ENCODE results near the gene FBP1.
"Not testable (repeated sequence)": the region's sequence is repeated elsewhere in the genome, so short reads cannot be mapped to it uniquely, and the experiment has no call there.

The FBP1 gene

DNA sequence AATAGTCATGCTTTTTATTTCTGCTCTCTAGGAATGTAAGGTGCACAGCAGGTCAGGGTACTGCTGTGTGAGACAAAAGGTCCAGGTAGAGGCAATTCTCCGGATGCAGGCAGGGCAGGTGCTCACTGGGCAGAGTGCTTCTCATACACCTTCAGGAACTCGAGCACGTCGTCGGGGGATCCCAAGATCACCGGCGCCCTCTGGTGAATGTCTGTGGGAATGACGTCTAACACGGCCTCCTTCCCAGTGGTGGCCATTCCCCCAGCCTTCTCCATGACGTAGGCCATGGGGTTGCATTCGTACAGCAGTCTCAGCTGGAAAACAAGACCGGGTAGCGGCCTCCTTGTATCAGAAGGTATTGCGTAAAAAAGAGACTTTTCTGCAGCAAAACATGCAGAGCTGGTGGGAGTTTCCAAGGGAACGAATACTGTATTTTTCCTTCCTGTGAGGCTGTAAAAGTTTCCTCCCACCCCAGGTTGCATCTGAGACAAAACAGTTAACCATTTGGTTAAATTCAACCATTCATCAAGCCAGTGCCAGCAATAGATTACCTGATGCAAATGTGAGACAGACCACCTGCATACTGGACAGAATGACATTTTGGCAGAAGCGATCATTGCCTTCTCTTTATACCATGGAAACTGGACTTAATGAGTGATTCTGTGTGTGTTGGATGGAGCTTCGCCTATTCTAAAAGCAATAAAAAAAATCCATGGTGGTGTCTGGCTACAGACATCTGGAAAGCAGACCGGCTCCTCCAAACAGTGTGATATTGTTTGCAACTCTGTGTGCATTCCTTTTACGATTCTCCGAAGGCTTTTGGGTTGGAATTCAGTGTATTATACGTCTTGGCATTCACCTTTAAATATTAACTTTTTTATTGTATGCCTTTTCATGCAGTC, 35.8 kb downstream of the FBP1 start:
- no peak for FAIRE-seq
- TF ChIP-seq, protein P1, sequence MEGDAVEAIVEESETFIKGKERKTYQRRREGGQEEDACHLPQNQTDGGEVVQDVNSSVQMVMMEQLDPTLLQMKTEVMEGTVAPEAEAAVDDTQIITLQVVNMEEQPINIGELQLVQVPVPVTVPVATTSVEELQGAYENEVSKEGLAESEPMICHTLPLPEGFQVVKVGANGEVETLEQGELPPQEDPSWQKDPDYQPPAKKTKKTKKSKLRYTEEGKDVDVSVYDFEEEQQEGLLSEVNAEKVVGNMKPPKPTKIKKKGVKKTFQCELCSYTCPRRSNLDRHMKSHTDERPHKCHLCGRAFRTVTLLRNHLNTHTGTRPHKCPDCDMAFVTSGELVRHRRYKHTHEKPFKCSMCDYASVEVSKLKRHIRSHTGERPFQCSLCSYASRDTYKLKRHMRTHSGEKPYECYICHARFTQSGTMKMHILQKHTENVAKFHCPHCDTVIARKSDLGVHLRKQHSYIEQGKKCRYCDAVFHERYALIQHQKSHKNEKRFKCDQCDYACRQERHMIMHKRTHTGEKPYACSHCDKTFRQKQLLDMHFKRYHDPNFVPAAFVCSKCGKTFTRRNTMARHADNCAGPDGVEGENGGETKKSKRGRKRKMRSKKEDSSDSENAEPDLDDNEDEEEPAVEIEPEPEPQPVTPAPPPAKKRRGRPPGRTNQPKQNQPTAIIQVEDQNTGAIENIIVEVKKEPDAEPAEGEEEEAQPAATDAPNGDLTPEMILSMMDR (IDR thresholded peaks at IDR 0.05; ENCODE audit: insufficient read depth, missing control alignments) = peak; percentile 72
- DNase-seq (ENCODE audit: insufficient read length, low spot score) = peak; percentile 84

DNA sequence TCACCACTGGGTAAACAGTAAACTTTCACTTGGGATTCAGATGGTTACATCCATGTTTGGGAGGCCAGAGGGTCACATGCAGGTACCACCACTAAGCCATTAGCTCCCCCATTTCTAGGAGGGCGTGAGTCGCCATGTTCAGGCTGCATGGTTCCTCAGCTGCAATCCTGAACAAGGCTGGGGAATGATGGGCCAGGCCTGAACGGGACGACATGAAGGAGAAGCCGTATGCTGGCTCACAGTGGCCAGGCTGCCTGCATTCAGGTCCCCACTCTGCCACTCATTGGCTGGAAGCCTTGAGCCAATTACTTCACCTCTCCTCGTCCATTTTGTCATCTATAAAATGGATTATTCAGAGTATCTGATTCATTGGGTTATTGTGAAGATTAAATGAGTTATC, 36.7 kb downstream of the FBP1 start:
- TF ChIP-seq, protein P1 (IDR thresholded peaks at IDR 0.05; ENCODE audit: insufficient read depth, missing control alignments) = no peak
- DNase-seq (ENCODE audit: insufficient read length, low spot score) (no peak), FAIRE-seq (no peak)

DNA sequence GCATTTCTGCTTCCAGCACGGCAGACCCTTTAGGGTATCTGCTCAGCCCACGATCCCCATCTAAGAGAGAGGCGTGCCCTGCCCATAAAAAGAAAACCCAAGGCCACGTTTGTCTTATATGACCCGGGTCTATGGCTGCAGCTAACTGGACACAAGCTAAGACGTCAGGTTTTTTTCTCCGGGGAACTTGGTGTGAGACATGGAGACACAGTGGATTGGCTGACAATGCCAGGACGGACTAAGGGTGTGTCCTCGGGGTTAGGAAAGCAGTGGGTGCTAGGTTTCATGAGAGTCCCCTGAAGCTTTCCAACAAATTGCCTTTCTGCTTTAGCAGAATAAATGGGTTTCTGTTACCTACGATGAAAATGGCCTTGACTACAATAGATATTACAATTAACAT, 38.6 kb downstream of the FBP1 start:
- FAIRE-seq = no peak
- no peak for DNase-seq (ENCODE audit: insufficient read length, low spot score)
- TF ChIP-seq, protein P1 (IDR thresholded peaks at IDR 0.05; ENCODE audit: insufficient read depth, missing control alignments) = no peak

DNA sequence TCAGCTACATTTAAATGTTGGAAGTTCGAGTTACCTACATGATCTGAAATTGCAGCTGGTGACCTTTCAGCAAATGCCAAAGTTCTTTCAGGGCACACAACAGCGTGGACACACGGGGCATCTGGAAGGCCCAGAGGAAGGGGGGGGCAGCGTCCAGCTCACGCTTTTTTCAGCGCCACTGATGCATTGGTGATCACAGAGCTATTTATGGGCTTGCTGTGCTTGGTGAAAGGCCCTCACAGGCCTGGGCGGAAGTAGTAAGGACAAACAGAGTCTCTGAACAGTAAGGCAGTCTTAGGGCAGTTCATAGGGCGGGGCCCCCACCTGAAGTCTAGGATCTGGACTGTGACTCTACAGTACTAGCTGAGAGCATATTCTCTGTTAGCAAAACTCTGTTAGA, 39.1 kb downstream of the FBP1 start:
- TF ChIP-seq, protein P1 (IDR thresholded peaks at IDR 0.05; ENCODE audit: insufficient read depth, missing control alignments) = no peak
- FAIRE-seq (no peak), DNase-seq (ENCODE audit: insufficient read length, low spot score) (no peak)

DNA sequence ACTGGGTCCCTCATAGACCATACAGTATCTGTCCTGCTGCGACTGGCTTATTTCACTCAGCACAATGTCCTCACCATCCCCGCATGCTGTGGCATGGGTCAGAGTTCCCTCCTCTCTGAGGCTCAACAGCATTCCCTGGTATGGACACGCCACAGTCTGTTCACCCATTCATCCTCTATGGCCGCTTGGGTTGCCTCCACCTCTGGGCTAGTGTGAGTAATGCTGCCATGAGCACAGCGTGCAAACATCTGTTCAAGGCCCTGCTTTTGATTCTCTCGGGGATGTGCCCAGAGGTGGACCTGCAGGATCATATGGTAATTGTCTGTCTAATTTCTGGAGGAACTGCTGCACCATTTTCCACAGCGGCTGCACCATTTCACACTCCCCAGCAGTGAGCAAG, 40.2 kb downstream of the FBP1 start:
- TF ChIP-seq, protein P1 (IDR thresholded peaks at IDR 0.05; ENCODE audit: insufficient read depth, missing control alignments) = no peak
- no peak for DNase-seq (ENCODE audit: insufficient read length, low spot score)
- FAIRE-seq = no peak

DNA sequence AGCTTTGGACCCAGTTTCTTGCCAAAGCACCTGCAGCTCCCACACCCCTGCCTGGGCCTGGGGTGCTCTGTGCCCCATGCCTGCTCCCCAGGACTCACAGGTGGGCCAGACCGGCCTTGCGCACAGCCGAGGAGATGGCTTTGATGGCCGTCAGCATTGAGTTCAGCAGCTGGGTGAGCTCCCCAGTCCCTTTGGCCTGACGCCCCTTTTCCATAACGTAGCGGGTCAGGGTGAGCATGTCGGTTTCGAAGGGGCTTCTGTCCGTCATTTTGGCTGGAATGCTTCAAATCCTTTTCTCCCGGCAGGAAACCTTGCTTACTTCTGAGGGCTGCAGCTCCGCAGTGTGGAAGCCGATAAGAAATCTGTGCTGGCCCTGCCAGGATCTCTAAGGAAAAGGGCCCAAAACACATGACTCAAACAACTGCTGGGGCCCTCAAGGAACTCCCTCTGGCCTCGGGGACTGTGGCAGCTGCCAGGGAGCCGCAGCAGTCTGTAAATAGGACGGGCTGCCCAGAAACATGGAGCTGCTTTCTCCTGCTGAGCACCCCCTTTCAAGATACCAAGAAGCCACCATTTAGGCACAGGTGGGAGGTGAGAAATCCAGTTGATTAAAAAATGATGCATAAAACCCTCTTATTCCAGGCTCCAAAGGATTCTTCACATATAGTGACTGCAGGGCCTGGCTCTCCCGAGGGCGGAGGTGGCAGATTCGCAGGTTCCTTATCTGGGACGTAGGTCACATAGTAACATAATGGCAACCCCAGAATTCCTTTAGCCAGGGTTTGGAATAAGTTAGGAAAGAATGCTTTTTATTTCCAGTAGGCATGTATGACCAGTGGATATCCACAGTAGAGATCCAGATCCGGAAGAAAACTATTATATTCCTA, 45.6 kb downstream of the FBP1 start, which contains the start of gene FBP2:
TSS of gene FBP2 (minus strand) at position 366 of the 887 bp plus-strand sequence. CDS start at position 268, 98 bp downstream.
- TF ChIP-seq, protein P1 (IDR thresholded peaks at IDR 0.05; ENCODE audit: insufficient read depth, missing control alignments) = no peak
- FAIRE-seq (no peak), DNase-seq (ENCODE audit: insufficient read length, low spot score) (no peak)

DNA sequence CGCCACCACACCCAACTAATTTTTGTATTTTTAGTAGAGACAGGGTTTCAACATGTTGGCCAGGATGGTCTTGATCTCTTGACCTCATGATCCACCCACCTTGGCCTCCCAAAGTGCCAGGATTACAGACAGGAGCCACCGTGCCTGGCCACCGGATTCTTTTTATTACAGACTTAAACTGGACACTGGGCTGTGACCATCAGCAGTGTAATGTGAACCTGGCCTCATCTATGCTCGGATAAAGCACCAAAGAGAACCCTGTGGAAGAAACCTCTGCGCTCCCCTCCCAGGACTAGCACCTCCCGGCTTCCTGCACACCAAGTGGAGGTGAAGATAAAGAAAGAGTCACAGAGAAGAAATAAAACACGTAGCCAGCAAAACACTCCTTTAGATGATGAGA, 46.6 kb downstream of the FBP1 start:
- FAIRE-seq; DNase-seq (ENCODE audit: insufficient read length, low spot score): not testable (repeated sequence)

Measured in D721Med (cell line).